Measurements from ENCODE around the gene ATP6V0A4. TPM values are rescaled to one million over a fixed set of nuclear protein-coding genes. Genes with fewer than 3 reads are reported as not detected.
A peak's percentile ranks its signal among the peaks of the same experiment; 100 is the strongest.

The ATP6V0A4 gene
- total and polyA plus RNA-seq, 2 of the 13 experiments (the other 11 are each of a cell fraction or from before 2014, with no cell fraction given) = 0.24 to 0.25 TPM

DNA sequence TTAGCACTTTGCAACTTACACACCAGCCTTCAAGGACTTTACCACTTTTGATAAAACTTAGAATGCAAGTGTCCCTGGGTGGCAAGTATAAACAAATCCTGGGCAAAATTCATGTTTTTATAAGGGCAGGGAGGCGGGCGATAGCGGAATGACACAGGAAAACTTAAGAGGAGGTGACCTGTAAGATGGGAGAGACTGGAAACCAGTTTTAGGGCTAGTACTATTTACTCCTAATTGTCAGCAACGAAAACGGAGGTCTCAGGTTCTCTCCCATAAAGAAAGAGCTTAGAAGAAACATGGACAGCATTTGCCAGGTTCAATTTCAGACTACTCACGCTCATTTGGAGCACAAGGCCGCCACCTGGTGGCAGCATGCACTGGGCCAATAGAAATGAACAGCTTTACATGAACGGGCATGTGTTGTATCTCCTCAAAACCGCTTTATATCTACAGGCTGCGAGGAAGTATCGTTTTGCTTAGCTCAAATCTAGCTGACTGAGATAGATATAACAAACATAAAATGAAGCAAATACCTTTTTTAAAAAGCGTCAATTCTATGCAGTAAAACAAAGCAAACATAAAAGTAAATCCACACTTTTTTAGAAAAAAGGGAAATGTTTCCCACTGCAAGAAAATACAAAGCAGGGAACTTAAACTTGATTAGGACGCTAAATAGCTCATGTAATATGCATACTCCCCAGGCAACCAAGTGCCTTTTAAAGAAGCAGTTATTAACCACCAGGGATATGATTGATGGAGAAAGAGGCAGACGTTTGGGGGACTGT is 59.3 kb downstream of the ATP6V0A4 start (continued):
- TF ChIP-seq, protein P1, sequence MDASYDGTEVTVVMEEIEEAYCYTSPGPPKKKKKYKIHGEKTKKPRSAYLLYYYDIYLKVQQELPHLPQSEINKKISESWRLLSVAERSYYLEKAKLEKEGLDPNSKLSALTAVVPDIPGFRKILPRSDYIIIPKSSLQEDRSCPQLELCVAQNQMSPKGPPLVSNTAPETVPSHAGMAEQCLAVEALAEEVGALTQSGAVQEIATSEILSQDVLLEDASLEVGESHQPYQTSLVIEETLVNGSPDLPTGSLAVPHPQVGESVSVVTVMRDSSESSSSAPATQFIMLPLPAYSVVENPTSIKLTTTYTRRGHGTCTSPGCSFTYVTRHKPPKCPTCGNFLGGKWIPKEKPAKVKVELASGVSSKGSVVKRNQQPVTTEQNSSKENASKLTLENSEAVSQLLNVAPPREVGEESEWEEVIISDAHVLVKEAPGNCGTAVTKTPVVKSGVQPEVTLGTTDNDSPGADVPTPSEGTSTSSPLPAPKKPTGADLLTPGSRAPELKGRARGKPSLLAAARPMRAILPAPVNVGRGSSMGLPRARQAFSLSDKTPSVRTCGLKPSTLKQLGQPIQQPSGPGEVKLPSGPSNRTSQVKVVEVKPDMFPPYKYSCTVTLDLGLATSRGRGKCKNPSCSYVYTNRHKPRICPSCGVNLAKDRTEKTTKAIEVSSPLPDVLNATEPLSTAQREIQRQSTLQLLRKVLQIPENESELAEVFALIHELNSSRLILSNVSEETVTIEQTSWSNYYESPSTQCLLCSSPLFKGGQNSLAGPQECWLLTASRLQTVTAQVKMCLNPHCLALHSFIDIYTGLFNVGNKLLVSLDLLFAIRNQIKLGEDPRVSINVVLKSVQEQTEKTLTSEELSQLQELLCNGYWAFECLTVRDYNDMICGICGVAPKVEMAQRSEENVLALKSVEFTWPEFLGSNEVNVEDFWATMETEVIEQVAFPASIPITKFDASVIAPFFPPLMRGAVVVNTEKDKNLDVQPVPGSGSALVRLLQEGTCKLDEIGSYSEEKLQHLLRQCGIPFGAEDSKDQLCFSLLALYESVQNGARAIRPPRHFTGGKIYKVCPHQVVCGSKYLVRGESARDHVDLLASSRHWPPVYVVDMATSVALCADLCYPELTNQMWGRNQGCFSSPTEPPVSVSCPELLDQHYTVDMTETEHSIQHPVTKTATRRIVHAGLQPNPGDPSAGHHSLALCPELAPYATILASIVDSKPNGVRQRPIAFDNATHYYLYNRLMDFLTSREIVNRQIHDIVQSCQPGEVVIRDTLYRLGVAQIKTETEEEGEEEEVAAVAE (CRISPR knock-in tag; IDR thresholded peaks at IDR 0.05; ENCODE audit: borderline replicate concordance) = 0 out of 2 replicates have a peak, but pooled peaks have one; percentile 40
- TF ChIP-seq, protein P2, sequence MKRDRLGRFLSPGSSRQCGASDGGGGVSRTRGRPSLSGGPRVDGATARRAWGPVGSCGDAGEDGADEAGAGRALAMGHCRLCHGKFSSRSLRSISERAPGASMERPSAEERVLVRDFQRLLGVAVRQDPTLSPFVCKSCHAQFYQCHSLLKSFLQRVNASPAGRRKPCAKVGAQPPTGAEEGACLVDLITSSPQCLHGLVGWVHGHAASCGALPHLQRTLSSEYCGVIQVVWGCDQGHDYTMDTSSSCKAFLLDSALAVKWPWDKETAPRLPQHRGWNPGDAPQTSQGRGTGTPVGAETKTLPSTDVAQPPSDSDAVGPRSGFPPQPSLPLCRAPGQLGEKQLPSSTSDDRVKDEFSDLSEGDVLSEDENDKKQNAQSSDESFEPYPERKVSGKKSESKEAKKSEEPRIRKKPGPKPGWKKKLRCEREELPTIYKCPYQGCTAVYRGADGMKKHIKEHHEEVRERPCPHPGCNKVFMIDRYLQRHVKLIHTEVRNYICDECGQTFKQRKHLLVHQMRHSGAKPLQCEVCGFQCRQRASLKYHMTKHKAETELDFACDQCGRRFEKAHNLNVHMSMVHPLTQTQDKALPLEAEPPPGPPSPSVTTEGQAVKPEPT (CRISPR knock-in tag; IDR thresholded peaks at IDR 0.05; ENCODE audit: low read depth) = no peak

DNA sequence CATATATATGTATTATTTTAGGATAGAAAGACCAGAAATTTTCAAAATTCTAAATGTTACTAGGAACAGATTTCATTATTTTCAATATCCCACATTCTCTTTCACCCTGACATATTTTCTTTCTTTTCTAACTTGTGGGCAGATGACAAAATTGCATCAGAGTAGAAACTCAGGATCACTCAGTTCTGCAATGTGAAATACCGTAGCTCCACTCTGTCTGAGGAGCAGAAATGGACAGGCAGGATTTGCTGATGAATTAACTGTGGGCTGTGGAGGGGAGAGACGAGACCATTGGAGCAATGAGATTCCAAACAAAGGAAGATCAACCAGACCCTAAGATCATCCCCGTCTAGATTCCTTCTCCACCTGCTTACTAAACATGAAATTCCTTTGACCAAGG is 59.9 kb downstream of the ATP6V0A4 start:
- Histone ChIP-seq H3K4me3 (replicated peaks in 1 of 3; ENCODE audit: insufficient read depth in 1 of 3, low read depth in 2 of 3, low read length in 3 of 3) (no peak overlapping the region), H2AFZ (ENCODE audit: low read length) (no peak overlapping the region), H3K27ac (ENCODE audit: extremely low read length, insufficient read depth, low read length) (no peak overlapping the region), H3K4me2 (ENCODE audit: low read depth, low read length) (0 out of 2 replicates have a peak overlapping the region, but pooled peaks have one; percentile 58), H3K36me3 (replicated peaks in 1 of 2; ENCODE audit: control insufficient read depth in 1 of 2, insufficient read depth in 2 of 2, low read length in 2 of 2) (no peaks in the 10 kb centered on the region), H3K4me1 (ENCODE audit: insufficient read depth, low read length) (peaks cover 20% of the 10 kb centered on the region), H3K79me2 (ENCODE audit: insufficient read depth, low read length) (no peaks in the 10 kb centered on the region), H4K20me1 (ENCODE audit: insufficient read depth, low read length) (no peaks in the 10 kb centered on the region), H3K27me3 (ENCODE audit: control insufficient read depth in 1 of 2, insufficient read depth in 2 of 2, low read length in 2 of 2) (no peaks in the 10 kb centered on the region), H3K9ac (ENCODE audit: insufficient read depth, low read depth, low read length) (no peak overlapping the region), H3K9me3 (ENCODE audit: low read length) (no peaks in the 10 kb centered on the region)
- BruUV-seq (replicated peaks) = no TSS peak
- FAIRE-seq = no peak
- CTCF ChIA-PET (ENCODE audit: low intra/inter-chr PET ratio, low total read pairs) = interaction anchor here (1.2 to 1.5 kb wide), 2 partner anchors 90 to 577 kb away, joined by 5 read pairs; no protein-coding TSS in a partner anchor
- 0 out of 2 replicates have a peak, but pooled peaks have one; percentile 12 for TF ChIP-seq CEBPB (IDR thresholded peaks at IDR 0.05; ENCODE audit: borderline replicate concordance, low read depth, low read length)
- TF ChIP-seq SMAD3 (CRISPR knock-in tag; IDR thresholded peaks at IDR 0.05) = no peak
- TF ChIP-seq, protein P3, sequence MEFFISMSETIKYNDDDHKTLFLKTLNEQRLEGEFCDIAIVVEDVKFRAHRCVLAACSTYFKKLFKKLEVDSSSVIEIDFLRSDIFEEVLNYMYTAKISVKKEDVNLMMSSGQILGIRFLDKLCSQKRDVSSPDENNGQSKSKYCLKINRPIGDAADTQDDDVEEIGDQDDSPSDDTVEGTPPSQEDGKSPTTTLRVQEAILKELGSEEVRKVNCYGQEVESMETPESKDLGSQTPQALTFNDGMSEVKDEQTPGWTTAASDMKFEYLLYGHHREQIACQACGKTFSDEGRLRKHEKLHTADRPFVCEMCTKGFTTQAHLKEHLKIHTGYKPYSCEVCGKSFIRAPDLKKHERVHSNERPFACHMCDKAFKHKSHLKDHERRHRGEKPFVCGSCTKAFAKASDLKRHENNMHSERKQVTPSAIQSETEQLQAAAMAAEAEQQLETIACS (CRISPR knock-in tag; IDR thresholded peaks at IDR 0.05) = no peak
- POLR2A ChIA-PET = interaction anchor here (1.1 to 1.2 kb wide), 3 partner anchors 15 to 580 kb away, joined by 3 to 4 read pairs (median 4); no protein-coding TSS in a partner anchor
- intact Hi-C loops (cut with micrococcal nuclease; ENCODE audit: unreplicated experiment) (loop anchor here (1.0 to 10.0 kb wide), 7 partner anchors 89 to 843 kb away; partner anchors contain the start of genes CREB3L2 and TRIM24), in situ Hi-C loops (cut with HindIII; ENCODE audit: extremely low pct_ligation_motif_present, low pct_unique_long_range_greater_than_20kb) (loop anchor here (10.0 to 25.0 kb wide), 3 partner anchors 143 to 726 kb away; partner anchors contain the start of gene CREB3L2)
- DNase-seq (ENCODE audit: low spot score) = no peak
- WGBS (ENCODE audit: low lambda C conversion rate) = 70% methylated on average over 3 of the region's 3 CpGs
- ATAC-seq = peak; percentile 13; the same call in 1 of the 3 replicates

All from HepG2 (cell line).